MCF 10A (cell line): ENCODE measurements around the gene PTPN3. TPM values are rescaled to one million over a fixed set of nuclear protein-coding genes. Genes with fewer than 3 reads are reported as not detected.

Source experiments
- BruUV-seq: library from RNA; stranded (reverse); fragments of 400-500 nt; replicated peaks from 2 replicates; lab custom pipeline; 2021; lab: Mats Ljungman, UMichigan
- CTCF ChIA-PET: fragments of 300-600 bp; sonication (Branson Sonifier 250); formaldehyde crosslinking; extraction: SDS; loops from one replicate; lab custom pipeline; 2021; ENCODE audit warnings: antibody characterized with exemption, inconsistent platforms; lab: Yijun Ruan, JAX
- POLR2A ChIA-PET: fragments of 300-600, 350-650 bp; sonication (Branson Sonifier 250); formaldehyde crosslinking; extraction: SDS; loops from one replicate; lab custom pipeline; 2020; ENCODE audit warnings: antibody characterized with exemption, inconsistent platforms; lab: Yijun Ruan, JAX
- DNase-seq: peaks from one replicate; pipeline ENCODE4 v3.0.0-alpha.2; 2018; ENCODE audit not compliant: unreplicated experiment
- H3K27ac Mint-ChIP-seq: one replicate; pipeline ENCODE4 v1.8.0; 2022; ENCODE audit warnings: mild to moderate bottlenecking, low read depth, mixed read lengths; ENCODE audit not compliant: unreplicated experiment
- H3K27me3 Mint-ChIP-seq: one replicate; pipeline ENCODE4 v1.8.0; 2022; ENCODE audit warnings: mixed read lengths; ENCODE audit not compliant: insufficient read depth, unreplicated experiment
- H3K36me3 Mint-ChIP-seq: one replicate; pipeline ENCODE4 v1.8.0; 2022; ENCODE audit warnings: mild to moderate bottlenecking, moderate library complexity, mixed read lengths; ENCODE audit not compliant: insufficient read depth, unreplicated experiment
- H3K4me1 Mint-ChIP-seq: one replicate; pipeline ENCODE4 v1.8.0; 2022; ENCODE audit warnings: mixed read lengths; ENCODE audit not compliant: insufficient read depth, unreplicated experiment
- H3K4me3 Mint-ChIP-seq: one replicate; pipeline ENCODE4 v1.8.0; 2022; ENCODE audit warnings: mild to moderate bottlenecking, moderate library complexity, mixed read lengths; ENCODE audit not compliant: unreplicated experiment
- H3K9me3 Mint-ChIP-seq: one replicate; pipeline ENCODE4 v1.8.0; 2022; ENCODE audit warnings: mixed read lengths; ENCODE audit not compliant: unreplicated experiment
- CTCF ChIP-seq: fragments of 200-600 bp; IDR thresholded peaks from one replicate; pipeline ENCODE4 v1.8.0; 2022; ENCODE audit warnings: antibody characterized with exemption, mild to moderate bottlenecking; ENCODE audit not compliant: unreplicated experiment
- intact Hi-C: fragments of 100-400 bp; cut with micrococcal nuclease; formaldehyde crosslinking; loops from 2 replicates; pipeline ENCODE4 v1.14.1; 2022
- total RNA-seq: library from RNA; stranded (reverse); gene quantifications from 2 replicates; pipeline ENCODE4 v1.2.3, GENCODE V29; 2022

The PTPN3 gene
- total RNA-seq, 1 experiment from 2014 or later: 6.9 TPM

- BruUV-seq: no TSS peak
- DNase-seq: no peak
- H3K27ac Mint-ChIP-seq: no peak overlapping the region
- POLR2A ChIA-PET: interaction anchor here (0.6 kb wide), 1 partner anchor 47 kb away, joined by 3 read pairs; no protein-coding TSS in a partner anchor
- H3K36me3 Mint-ChIP-seq: no peaks in the 10 kb centered on the region
- peaks cover 27% of the 10 kb centered on the region for H3K27me3 Mint-ChIP-seq
- H3K4me3 Mint-ChIP-seq: peak overlapping the region; percentile 69
- no peak for TF ChIP-seq CTCF
- peaks cover 8% of the 10 kb centered on the region for H3K4me1 Mint-ChIP-seq
- intact Hi-C loops: no loop called here
- no peaks in the 10 kb centered on the region for H3K9me3 Mint-ChIP-seq
- CTCF ChIA-PET: interaction anchor here (0.5 to 1.4 kb wide), 5 partner anchors 9 to 59 kb away, joined by 3 to 4 read pairs (median 3); no protein-coding TSS in a partner anchor
Observed at GRCh38 chr9:109499631-109500410, 1.7 kb upstream of the PTPN3 start.

- intact Hi-C loops: no loop called here
- Mint-ChIP-seq H3K4me1 (peaks cover 15% of the 10 kb centered on the region), H3K27ac (no peak overlapping the region), H3K9me3 (no peaks in the 10 kb centered on the region), H3K4me3 (peak overlapping the region; percentile 69), H3K27me3 (peaks cover 27% of the 10 kb centered on the region), H3K36me3 (no peaks in the 10 kb centered on the region)
- no TSS peak for BruUV-seq
- POLR2A ChIA-PET: interaction anchor here (0.6 to 1.4 kb wide), 5 partner anchors 15 to 59 kb away, joined by 3 to 6 read pairs (median 4); no protein-coding TSS in a partner anchor
- DNase-seq: no peak
- CTCF ChIA-PET: interaction anchor here (0.9 to 1.4 kb wide), 2 partner anchors 29 to 58 kb away, joined by 3 to 4 read pairs; no protein-coding TSS in a partner anchor
- TF ChIP-seq CTCF: no peak
Observed at GRCh38 chr9:109499093-109499630, 1.1 kb upstream of the PTPN3 start.

- CTCF ChIA-PET: interaction anchor here (0.7 to 2.2 kb wide), 10 partner anchors 14 to 57 kb away, joined by 3 to 9 read pairs (median 3); no protein-coding TSS in a partner anchor
- POLR2A ChIA-PET: interaction anchor here (0.8 to 2.1 kb wide), 20 partner anchors 9 to 225 kb away, joined by 3 to 13 read pairs (median 4); no protein-coding TSS in a partner anchor
- H3K4me1 Mint-ChIP-seq: peaks cover 15% of the 10 kb centered on the region
- H3K27ac Mint-ChIP-seq: no peak overlapping the region
- BruUV-seq: no TSS peak
- peak; percentile 56 for DNase-seq
- peaks cover 27% of the 10 kb centered on the region for H3K27me3 Mint-ChIP-seq
- TF ChIP-seq CTCF: no peak
- H3K9me3 Mint-ChIP-seq: no peaks in the 10 kb centered on the region
- intact Hi-C loops: no loop called here
- peak overlapping the region; percentile 71 for H3K4me3 Mint-ChIP-seq
- no peaks in the 10 kb centered on the region for H3K36me3 Mint-ChIP-seq
Observed at GRCh38 chr9:109497226-109498153, 617 bp downstream of the PTPN3 start.
